ENCODE data around the gene LGALS7. TPM values are rescaled to one million over a fixed set of nuclear protein-coding genes. Genes with fewer than 3 reads are reported as not detected.

The LGALS7 gene
- total and polyA plus RNA-seq, 2 of the 8 experiments (the other 6 are each of a cell fraction or from before 2014, with no cell fraction given): 0.32 TPM; not detected in 1

GRCh38 chr19:38785187-38785699 lies 11.9 kb upstream of the LGALS7 start:
- no peaks in the 10 kb centered on the region for H3K36me3 ChIP-seq (ENCODE audit: control insufficient read depth in 2 of 4, insufficient read depth in 4 of 4, low read length in 3 of 4)
- H3K79me1 ChIP-seq (ENCODE audit: low read depth, low read length): no peaks in the 10 kb centered on the region
- H2BK5ac ChIP-seq (ENCODE audit: low read depth, low read length): no peak overlapping the region
- H3K27me3 ChIP-seq (replicated peaks in 1 of 4; ENCODE audit: control insufficient read depth in 3 of 4, extremely low read depth in 1 of 4, insufficient read depth in 3 of 4, low read length in 3 of 4): no peaks in the 10 kb centered on the region
- no peak for FAIRE-seq
- H2BK12ac ChIP-seq (ENCODE audit: low read depth, low read length): no peak overlapping the region
- H3K18ac ChIP-seq (ENCODE audit: extremely low read depth, low read length): no peak overlapping the region
- no peaks in the 10 kb centered on the region for H3K9me3 ChIP-seq (ENCODE audit: insufficient read depth in 2 of 2, low read depth in 1 of 2, low read length in 1 of 2)
- H3K56ac ChIP-seq (replicated peaks; ENCODE audit: insufficient read length, low read depth, low read length): no peak overlapping the region
- no peak overlapping the region for H4K8ac ChIP-seq (ENCODE audit: extremely low read depth, insufficient read depth, low read length)
- DNase-seq (ENCODE audit: low read depth in 1 of 2, low spot score in 2 of 2): no peak
- no peak overlapping the region for H2BK120ac ChIP-seq (replicated peaks; ENCODE audit: low read depth, low read length)
- H4K20me1 ChIP-seq (replicated peaks in 1 of 2; ENCODE audit: control insufficient read depth in 1 of 2, insufficient read depth in 2 of 2, low read length in 2 of 2): no peaks in the 10 kb centered on the region
- WGBS, 2 experiments (ENCODE audit: extremely low coverage in 1 of 2, insufficient coverage in 1 of 2, insufficient read length in 1 of 2, insufficient replicate concordance in 2 of 2, low coverage in 1 of 2, low lambda C conversion rate in 2 of 2, missing lambda C conversion rate in 1 of 2): 95% methylated on average over 7 of the region's 7 CpGs; no CpG with 5 or more reads in 1 of the 2 experiments
- no peak overlapping the region for H4K5ac ChIP-seq (ENCODE audit: insufficient read length, low read depth, low read length)
- POLR2A ChIA-PET (ENCODE audit: partially characterized antibody): interaction anchor here (0.7 kb wide), 1 partner anchor 34 kb away, joined by 3 read pairs; no protein-coding TSS in a partner anchor
- no peak overlapping the region for H3K4ac ChIP-seq (replicated peaks; ENCODE audit: insufficient read length, low read depth, low read length)
- H3K27ac ChIP-seq (ENCODE audit: low read depth, low read length): no peak overlapping the region
- H4K91ac ChIP-seq (replicated peaks; ENCODE audit: insufficient read length, low read length): no peak overlapping the region
- H3K14ac ChIP-seq (ENCODE audit: insufficient read length): no peak overlapping the region
- H2AK5ac ChIP-seq (ENCODE audit: low read depth, low read length): no peak overlapping the region
- H3K9ac ChIP-seq (replicated peaks in 1 of 4; ENCODE audit: extremely low read depth in 1 of 4, low read depth in 3 of 4, low read length in 3 of 4): no peak overlapping the region
- CTCF ChIA-PET (ENCODE audit: partially characterized antibody): interaction anchor here (1.2 kb wide), 1 partner anchor 75 kb away, joined by 3 read pairs; no protein-coding TSS in a partner anchor
- no peak overlapping the region for H2BK20ac ChIP-seq (ENCODE audit: low read length)
- no peak overlapping the region for H3K23ac ChIP-seq (ENCODE audit: insufficient read length)
- H2BK15ac ChIP-seq (ENCODE audit: low read length): 0 out of 2 replicates have a peak overlapping the region, but pooled peaks have one; percentile 12
- no peaks in the 10 kb centered on the region for H3K23me2 ChIP-seq (ENCODE audit: low read depth, low read length)
- no peaks in the 10 kb centered on the region for H3K79me2 ChIP-seq (ENCODE audit: control insufficient read depth in 1 of 2, insufficient read depth in 2 of 2, low read length in 2 of 2)
- H3K4me1 ChIP-seq (replicated peaks in 1 of 4; ENCODE audit: control insufficient read depth in 3 of 4, insufficient read depth in 4 of 4, low read length in 3 of 4): no peaks in the 10 kb centered on the region; a peak in 1 of 7 replicates
- no peak overlapping the region for H2AFZ ChIP-seq (ENCODE audit: low read length)
- H3K4me2 ChIP-seq (ENCODE audit: insufficient read depth in 1 of 2, low read depth in 2 of 2, low read length in 2 of 2): no peak overlapping the region
- no peak overlapping the region for H3K4me3 ChIP-seq (ENCODE audit: extremely low read depth in 1 of 4, insufficient read depth in 2 of 4, low read depth in 3 of 4, low read length in 4 of 4)
- no peak for TF ChIP-seq CEBPB (IDR thresholded peaks at IDR 0.05; ENCODE audit: low read depth, low read length)
- no peak for TF ChIP-seq POLR2A (IDR thresholded peaks at IDR 0.05; ENCODE audit: control extremely low read depth in 1 of 2, low read depth in 2 of 2, low read length in 2 of 2)
- no peak for TF ChIP-seq BCL11A (IDR thresholded peaks at IDR 0.05; ENCODE audit: low read depth in 2 of 2, low read length in 2 of 2)
- no peak for TF ChIP-seq EGR1 (IDR thresholded peaks at IDR 0.05; ENCODE audit: borderline replicate concordance, low read depth, low read length)
- no peak for TF ChIP-seq KDM1A (IDR thresholded peaks at IDR 0.05; ENCODE audit: borderline replicate concordance, low read length)
- TF ChIP-seq EZH2 (IDR thresholded peaks at IDR 0.05; ENCODE audit: low read depth, low read length, severe bottlenecking): no peak
- no peak for TF ChIP-seq TBP (IDR thresholded peaks at IDR 0.05; ENCODE audit: low read depth, low read length)
- no peak for TF ChIP-seq RBBP5 (IDR thresholded peaks at IDR 0.05; ENCODE audit: borderline replicate concordance, low read depth, low read length)
- no peak for TF ChIP-seq TEAD4 (IDR thresholded peaks at IDR 0.05; ENCODE audit: low read depth, low read length)
- TF ChIP-seq HDAC2 (IDR thresholded peaks at IDR 0.05; ENCODE audit: borderline replicate concordance in 1 of 2, low read depth in 2 of 2, low read length in 2 of 2): no peak
- TF ChIP-seq SRF (IDR thresholded peaks at IDR 0.05; ENCODE audit: low read depth, low read length): no peak
- no peak for TF ChIP-seq JUN (IDR thresholded peaks at IDR 0.05; ENCODE audit: low read depth, low read length)
- TF ChIP-seq SUZ12 (IDR thresholded peaks at IDR 0.05; ENCODE audit: low read length): no peak
- no peak for TF ChIP-seq CBX5 (IDR thresholded peaks at IDR 0.05; ENCODE audit: low read depth, low read length)
- TF ChIP-seq FOSL1 (IDR thresholded peaks at IDR 0.05; ENCODE audit: insufficient read depth, low read depth, low read length): no peak

Measured in H1 (cell line).